ENCODE results near the gene HYAL3. TPM values are rescaled to one million over a fixed set of nuclear protein-coding genes. Genes with fewer than 3 reads are reported as not detected.

HYAL3 gene
- polyA plus RNA-seq, 1 experiment, result 3.0 TPM

DNA sequence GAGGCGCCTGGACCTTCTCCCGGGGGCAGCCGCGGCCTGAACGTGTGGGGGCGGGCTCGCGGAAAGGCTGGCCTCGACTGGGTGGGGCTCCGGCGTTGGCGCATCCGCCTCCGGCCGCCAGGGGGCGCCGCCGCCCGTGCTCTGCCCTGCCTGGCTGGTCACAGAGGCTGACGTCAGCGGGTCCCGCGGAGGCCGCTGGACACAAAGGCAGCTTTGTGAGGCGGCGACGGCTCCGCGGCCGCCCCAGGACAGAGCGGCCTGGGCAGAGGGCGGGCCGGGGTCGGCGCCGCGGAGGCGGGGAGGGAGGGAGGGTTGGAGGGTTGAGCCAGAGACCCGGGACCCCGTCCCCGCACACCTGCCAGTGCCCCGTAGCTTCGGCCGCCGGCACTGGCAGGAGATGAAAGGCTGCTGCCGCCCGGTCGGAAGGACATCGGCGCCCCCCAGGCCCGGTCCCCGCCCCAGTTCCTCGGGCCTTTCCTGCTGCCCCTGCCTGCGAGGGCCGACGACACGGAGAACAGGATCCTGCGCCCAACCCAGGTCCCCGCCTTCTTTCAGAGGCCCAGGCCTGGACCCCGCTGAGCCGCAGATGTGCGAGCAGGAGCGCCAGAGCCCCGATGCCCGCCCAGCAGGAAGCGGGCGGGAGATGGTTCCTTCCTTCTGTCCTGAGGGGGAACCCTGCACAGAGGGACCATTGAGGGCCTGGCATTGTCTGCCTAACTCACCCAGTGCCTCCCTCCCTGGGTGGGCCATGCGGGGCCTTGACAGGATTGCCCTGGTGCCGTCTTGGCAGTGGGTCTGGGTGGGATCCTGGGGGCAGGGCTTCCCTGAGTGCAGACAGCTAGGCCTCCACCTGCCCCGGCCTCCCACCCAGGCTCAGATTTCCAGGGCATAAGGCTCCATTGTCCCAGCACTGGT is 38.9 kb downstream of the HYAL3 start:
- H3K4me3 ChIP-seq (ENCODE audit: low read depth, low read length), result peak overlapping the region; percentile 56
- H3K9me3 ChIP-seq (ENCODE audit: control insufficient read depth, insufficient read depth, low read length), result no peaks in the 10 kb centered on the region; the same call in 1 of the 2 replicates
- TF ChIP-seq, protein P1, sequence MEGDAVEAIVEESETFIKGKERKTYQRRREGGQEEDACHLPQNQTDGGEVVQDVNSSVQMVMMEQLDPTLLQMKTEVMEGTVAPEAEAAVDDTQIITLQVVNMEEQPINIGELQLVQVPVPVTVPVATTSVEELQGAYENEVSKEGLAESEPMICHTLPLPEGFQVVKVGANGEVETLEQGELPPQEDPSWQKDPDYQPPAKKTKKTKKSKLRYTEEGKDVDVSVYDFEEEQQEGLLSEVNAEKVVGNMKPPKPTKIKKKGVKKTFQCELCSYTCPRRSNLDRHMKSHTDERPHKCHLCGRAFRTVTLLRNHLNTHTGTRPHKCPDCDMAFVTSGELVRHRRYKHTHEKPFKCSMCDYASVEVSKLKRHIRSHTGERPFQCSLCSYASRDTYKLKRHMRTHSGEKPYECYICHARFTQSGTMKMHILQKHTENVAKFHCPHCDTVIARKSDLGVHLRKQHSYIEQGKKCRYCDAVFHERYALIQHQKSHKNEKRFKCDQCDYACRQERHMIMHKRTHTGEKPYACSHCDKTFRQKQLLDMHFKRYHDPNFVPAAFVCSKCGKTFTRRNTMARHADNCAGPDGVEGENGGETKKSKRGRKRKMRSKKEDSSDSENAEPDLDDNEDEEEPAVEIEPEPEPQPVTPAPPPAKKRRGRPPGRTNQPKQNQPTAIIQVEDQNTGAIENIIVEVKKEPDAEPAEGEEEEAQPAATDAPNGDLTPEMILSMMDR (IDR thresholded peaks at IDR 0.05; ENCODE audit: low read depth, low read length), result peak; percentile 81
- H3K27me3 ChIP-seq (ENCODE audit: control insufficient read depth, insufficient read depth, low read length), result no peaks in the 10 kb centered on the region
- H3K27ac ChIP-seq (ENCODE audit: low read depth, low read length), result peak overlapping the region; percentile 89
- no peak for DNase-seq (ENCODE audit: low read depth, low spot score)
- POLR2A ChIA-PET, result interaction anchor here (0.5 to 1.3 kb wide), 5 partner anchors 9 to 353 kb away, joined by 3 to 9 read pairs (median 4); partner anchors contain the start of genes GNAI2 and SEMA3B
- CTCF ChIA-PET, result interaction anchor here (0.6 to 4.8 kb wide), 20 partner anchors 9 to 110 kb away, joined by 3 to 35 read pairs (median 4); partner anchors contain the start of genes GNAI2, HYAL2, LSMEM2 and SEMA3B

DNA sequence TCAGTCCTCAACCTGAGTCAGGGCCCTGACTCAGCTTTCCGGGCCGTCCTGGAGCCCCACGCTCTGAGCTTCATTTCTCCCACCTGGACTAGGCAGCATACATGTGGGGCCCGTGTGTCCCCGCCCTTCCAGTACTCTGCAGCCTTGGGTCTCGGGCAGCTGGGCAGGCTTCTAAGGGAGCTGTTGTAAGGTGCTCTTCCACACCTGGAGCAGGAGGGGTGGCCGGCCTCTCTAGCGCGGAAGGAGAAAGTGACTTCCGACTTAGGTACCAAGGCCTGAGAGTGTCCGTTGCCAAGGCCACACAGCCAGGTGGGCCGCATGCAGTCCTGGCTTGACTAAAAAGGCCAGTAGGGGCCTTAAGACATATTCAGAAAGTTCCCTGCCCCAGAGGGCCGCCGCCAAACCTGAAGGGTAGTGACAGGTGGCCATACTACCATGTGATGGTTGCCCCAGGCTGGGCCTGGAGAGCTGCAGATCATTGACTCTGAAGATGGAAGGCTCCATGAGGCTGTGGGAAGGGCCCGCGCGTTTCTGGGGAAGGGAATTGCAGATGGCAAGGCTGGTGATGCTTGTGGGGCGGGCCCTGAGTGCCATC is 39.7 kb downstream of the HYAL3 start:
- no peak for DNase-seq (ENCODE audit: low read depth, low spot score)
- ChIA-PET POLR2A (interaction anchor here (0.6 to 1.3 kb wide), 4 partner anchors 9 to 352 kb away, joined by 3 to 9 read pairs (median 4); partner anchors contain the start of genes GNAI2 and SEMA3B), CTCF (interaction anchor here (0.5 to 4.8 kb wide), 19 partner anchors 8 to 65 kb away, joined by 3 to 35 read pairs (median 4); partner anchors contain the start of genes HYAL2, LSMEM2 and SEMA3B)
- Histone ChIP-seq H3K27me3 (ENCODE audit: control insufficient read depth, insufficient read depth, low read length) (no peaks in the 10 kb centered on the region), H3K4me3 (ENCODE audit: low read depth, low read length) (no peak overlapping the region), H3K27ac (ENCODE audit: low read depth, low read length) (peak overlapping the region; percentile 21), H3K9me3 (ENCODE audit: control insufficient read depth, insufficient read depth, low read length) (no peaks in the 10 kb centered on the region; the same call in 1 of the 2 replicates)
- TF ChIP-seq, protein P1 (IDR thresholded peaks at IDR 0.05; ENCODE audit: low read depth, low read length), result no peak

DNA sequence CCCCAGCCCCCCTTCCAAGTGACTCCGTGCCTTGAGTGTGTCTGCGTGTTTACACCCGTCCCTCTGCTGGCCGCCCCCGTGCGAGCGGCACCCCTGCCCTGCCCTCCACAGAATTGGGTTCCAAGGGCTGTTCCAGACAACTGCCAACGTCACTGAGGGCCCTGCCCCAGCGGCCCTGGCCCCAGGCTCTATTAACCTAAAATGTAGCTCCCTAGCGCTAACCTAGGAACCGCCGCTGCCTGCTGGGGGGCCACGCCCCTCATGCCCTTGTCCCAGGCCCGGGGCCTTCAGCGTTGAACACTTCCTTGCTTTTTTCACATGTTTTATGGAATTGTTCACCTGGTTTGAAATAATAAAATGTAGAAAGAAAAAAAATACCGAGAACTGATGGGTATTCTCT is 40.2 kb downstream of the HYAL3 start:
- no peak for DNase-seq (ENCODE audit: low read depth, low spot score)
- TF ChIP-seq, protein P1 (IDR thresholded peaks at IDR 0.05; ENCODE audit: low read depth, low read length), result no peak
- CTCF ChIA-PET, result interaction anchor here (0.5 to 4.8 kb wide), 13 partner anchors 9 to 162 kb away, joined by 3 to 35 read pairs (median 6); no protein-coding TSS in a partner anchor
- no peaks in the 10 kb centered on the region for H3K27me3 ChIP-seq (ENCODE audit: control insufficient read depth, insufficient read depth, low read length)
- no peak overlapping the region for H3K4me3 ChIP-seq (ENCODE audit: low read depth, low read length)
- no peaks in the 10 kb centered on the region; the same call in 1 of the 2 replicates for H3K9me3 ChIP-seq (ENCODE audit: control insufficient read depth, insufficient read depth, low read length)
- no peak overlapping the region for H3K27ac ChIP-seq (ENCODE audit: low read depth, low read length)
- POLR2A ChIA-PET, result interaction anchor here (0.6 kb wide), 1 partner anchor 64 kb away, joined by 5 read pairs; no protein-coding TSS in a partner anchor

DNA sequence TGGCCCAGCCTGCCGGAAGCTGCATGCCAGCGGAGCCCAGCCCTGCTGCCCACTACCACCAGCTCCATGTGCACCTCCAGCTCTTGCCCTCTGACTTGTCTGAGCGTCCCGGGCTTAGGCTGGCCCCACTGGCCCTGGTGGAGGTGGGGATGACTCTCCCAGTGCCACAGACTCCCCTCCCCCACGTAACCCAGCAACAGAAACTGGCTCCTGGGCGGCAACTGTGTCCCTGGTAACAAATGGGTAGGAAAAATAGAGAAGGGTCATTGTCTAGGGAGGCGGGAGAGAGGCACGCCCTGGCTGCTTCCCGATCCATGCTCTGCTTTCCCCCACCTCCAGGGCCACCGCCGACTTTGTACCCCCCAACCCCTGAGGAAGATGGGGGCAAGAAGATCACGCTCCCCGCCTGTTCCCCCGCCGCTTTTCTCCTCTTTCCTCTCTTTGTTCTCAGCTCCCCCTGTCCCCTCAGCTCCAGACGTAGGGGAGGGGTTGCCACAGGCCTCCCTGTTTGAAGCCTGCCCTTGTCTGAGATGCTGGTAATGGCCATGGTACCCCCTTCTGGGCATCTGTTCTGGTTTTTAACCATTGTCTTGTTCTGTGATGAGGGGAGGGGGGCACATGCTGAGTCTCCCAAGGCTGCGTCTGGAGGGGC is 41.0 kb downstream of the HYAL3 start:
- no peak for DNase-seq (ENCODE audit: low read depth, low spot score)
- H3K4me3 ChIP-seq (ENCODE audit: low read depth, low read length), result no peak overlapping the region
- TF ChIP-seq, protein P1 (IDR thresholded peaks at IDR 0.05; ENCODE audit: low read depth, low read length), result no peak
- ChIA-PET POLR2A (interaction anchor here (0.6 kb wide), 1 partner anchor 63 kb away, joined by 5 read pairs; no protein-coding TSS in a partner anchor), CTCF (interaction anchor here (0.6 to 4.8 kb wide), 9 partner anchors 8 to 161 kb away, joined by 3 to 35 read pairs (median 6); no protein-coding TSS in a partner anchor)
- no peaks in the 10 kb centered on the region; the same call in 1 of the 2 replicates for H3K9me3 ChIP-seq (ENCODE audit: control insufficient read depth, insufficient read depth, low read length)
- no peaks in the 10 kb centered on the region for H3K27me3 ChIP-seq (ENCODE audit: control insufficient read depth, insufficient read depth, low read length)
- H3K27ac ChIP-seq (ENCODE audit: low read depth, low read length), result no peak overlapping the region
